CD14-positive monocyte (primary cell): ENCODE measurements around the gene HS3ST4. TPM values are rescaled to one million over a fixed set of nuclear protein-coding genes. Genes with fewer than 3 reads are reported as not detected.

Source experiments
- DNase-seq, 3 donors: peaks; one replicate each; pipeline ENCODE4 v3.0.0-alpha.2; 2011 to 2022
- H2AFZ ChIP-seq: 2 replicates; pipeline ENCODE4 v1.6.0; 2012; ENCODE audit warnings: mild to moderate bottlenecking, low read depth, low read length, inconsistent platforms; ENCODE audit not compliant: insufficient read depth, poor library complexity, severe bottlenecking
- H3K27ac ChIP-seq, 2 donors: 1 replicate in 1 of 2; 2 replicates in 1 of 2; pipeline ENCODE4 v1.5.1; 2012 to 2013; ENCODE audit warnings: low read length in 2 of 2, control low read depth in 1 of 2, inconsistent platforms in 1 of 2, low read depth in 1 of 2, mild to moderate bottlenecking in 1 of 2
- H3K27me3 ChIP-seq, 2 donors: one replicate each; pipeline versions ENCODE4 v1.6.0 to v1.6.1; 2011 to 2013; ENCODE audit warnings: low read length in 2 of 2; ENCODE audit not compliant: control insufficient read depth in 2 of 2, insufficient read depth in 2 of 2
- H3K36me3 ChIP-seq, 2 donors: replicated peaks in 1 of 2; 1 replicate in 1 of 2; 2 replicates in 1 of 2; pipeline versions ENCODE4 v1.5.1 to v1.6.1; 2012 to 2013; ENCODE audit warnings: low read length in 2 of 2, control low read depth in 1 of 2, inconsistent platforms in 1 of 2, mild to moderate bottlenecking in 1 of 2; ENCODE audit not compliant: insufficient read depth in 2 of 2, control insufficient read depth in 1 of 2
- H3K4me1 ChIP-seq, 2 donors: 1 replicate in 1 of 2; 2 replicates in 1 of 2; pipeline versions ENCODE4 v1.5.1 to v1.6.1; 2012 to 2013; ENCODE audit warnings: low read length in 2 of 2, control low read depth in 1 of 2, inconsistent platforms in 1 of 2, mild to moderate bottlenecking in 1 of 2, moderate library complexity in 1 of 2; ENCODE audit not compliant: insufficient read depth in 2 of 2, control insufficient read depth in 1 of 2
- H3K4me2 ChIP-seq: replicated peaks from 2 replicates; pipeline ENCODE3; 2012; ENCODE audit warnings: low read length, moderate library complexity, mild to moderate bottlenecking; ENCODE audit not compliant: poor library complexity, severe bottlenecking; ENCODE audit errors: extremely low read depth
- H3K4me3 ChIP-seq, 3 experiments: fragments of 200-600 bp in 1 of 3; sonication (generic) in 1 of 3; replicated peaks in 1 of 3; 1 replicate in 2 of 3; 2 replicates in 1 of 3; pipeline ENCODE4 v1.5.1; 2011 to 2013; ENCODE audit warnings: low read length in 3 of 3, mild to moderate bottlenecking in 3 of 3, control low read depth in 2 of 3, low read depth in 2 of 3, inconsistent platforms in 1 of 3, moderate library complexity in 1 of 3
- H3K79me2 ChIP-seq: 2 replicates; pipeline ENCODE4 v1.6.0; 2012; ENCODE audit warnings: mild to moderate bottlenecking, control low read depth, inconsistent platforms, low read length, moderate library complexity; ENCODE audit not compliant: insufficient read depth
- H3K9ac ChIP-seq: 2 replicates; pipeline ENCODE4 v1.6.0; 2017; ENCODE audit warnings: low read length, mild to moderate bottlenecking; ENCODE audit not compliant: insufficient read depth, poor library complexity, severe bottlenecking
- H3K9me3 ChIP-seq, 2 donors: replicated peaks in 1 of 2; 1 replicate in 1 of 2; 2 replicates in 1 of 2; pipeline versions ENCODE4 v1.5.1 to v1.6.1; 2012 to 2013; ENCODE audit warnings: low read length in 2 of 2, control low read depth in 1 of 2; ENCODE audit not compliant: control insufficient read depth in 1 of 2, insufficient read depth in 1 of 2
- H4K20me1 ChIP-seq: 2 replicates; pipeline ENCODE4 v1.6.0; 2012; ENCODE audit warnings: mild to moderate bottlenecking, low read length, control low read depth, moderate library complexity; ENCODE audit not compliant: insufficient read depth
- H3K27ac Mint-ChIP-seq, 7 donors: one replicate each; pipeline ENCODE4 v1.8.0; 2020; ENCODE audit warnings: mild to moderate bottlenecking in 7 of 7, mixed read lengths in 7 of 7, moderate library complexity in 6 of 7, inconsistent platforms in 2 of 7
- H3K27me3 Mint-ChIP-seq, 3 donors: one replicate each; pipeline ENCODE4 v1.8.0; 2021 to 2022; ENCODE audit warnings: low read depth in 3 of 3, mild to moderate bottlenecking in 3 of 3, mixed read lengths in 3 of 3, moderate library complexity in 3 of 3, inconsistent platforms in 1 of 3
- H3K36me3 Mint-ChIP-seq, 2 donors: one replicate each; pipeline ENCODE4 v1.8.0; 2020; ENCODE audit warnings: mixed read lengths in 2 of 2, inconsistent platforms in 1 of 2, mild to moderate bottlenecking in 1 of 2
- H3K4me1 Mint-ChIP-seq: one replicate; pipeline ENCODE4 v1.8.0; 2020; ENCODE audit warnings: mild to moderate bottlenecking, mixed read lengths
- H3K4me3 Mint-ChIP-seq, 2 donors: one replicate each; pipeline ENCODE4 v1.8.0; 2020; ENCODE audit warnings: mild to moderate bottlenecking in 2 of 2, mixed read lengths in 2 of 2, moderate library complexity in 1 of 2
- H3K9me3 Mint-ChIP-seq, 7 donors: one replicate each; pipeline ENCODE4 v1.8.0; 2020 to 2022; ENCODE audit warnings: mixed read lengths in 7 of 7, mild to moderate bottlenecking in 6 of 7, moderate library complexity in 6 of 7, inconsistent platforms in 2 of 7
- CTCF ChIP-seq: fragments of 200-600 bp; IDR thresholded peaks from one replicate; pipeline ENCODE4 v1.8.0; 2022; ENCODE audit warnings: antibody characterized with exemption, mild to moderate bottlenecking
- WGBS: methylation state at CpG from one replicate; pipeline ENCODE4 v1.1.5; 2013; ENCODE audit warnings: missing lambda C conversion rate; ENCODE audit not compliant: insufficient coverage; 5-methylcytosine and 5-hydroxymethylcytosine counted together
- intact Hi-C, 2 donors: fragments of 100-400 bp; cut with micrococcal nuclease; formaldehyde crosslinking; loops; one replicate each; pipeline versions ENCODE4 v1.15.0 to v1.15.1; 2023
- polyA plus RNA-seq, 3 donors: library from polyadenylated mRNA; depleted of rRNA in 1 of 3; unstranded in 2 of 3; stranded (reverse) in 1 of 3; fragments of 300-500 nt in 2 of 3; fragments of >200 nt in 1 of 3; fragmentation: Illumina TruSeq in 2 of 3; gene quantifications; 1 replicate in 2 of 3; 2 replicates in 1 of 3; pipeline ENCODE4 v1.2.3, GENCODE V29; 2012 to 2021

The HS3ST4 gene
- polyA plus RNA-seq, 3 donors, result not detected

- Histone ChIP-seq H3K79me2 (no peaks in the 10 kb centered on the region), H3K9ac (no peak overlapping the region), H4K20me1 (no peaks in the 10 kb centered on the region), H3K36me3 (no peaks in the 10 kb centered on the region), H3K4me1 (no peaks in the 10 kb centered on the region), H3K27me3 (no peaks in the 10 kb centered on the region), H3K4me3 (no peak overlapping the region), H3K4me2 (no peak overlapping the region), H3K27ac (no peak overlapping the region), H3K9me3 (peaks cover 0 to 1% of the 10 kb centered on the region in 2 donors), H2AFZ (no peak overlapping the region)
- Mint-ChIP-seq H3K27ac (no peak overlapping the region), H3K9me3 (peaks cover 0 to 8% (median 5%) of the 10 kb centered on the region in 7 donors), H3K36me3 (no peaks in the 10 kb centered on the region), H3K27me3 (no peaks in the 10 kb centered on the region), H3K4me1 (no peaks in the 10 kb centered on the region), H3K4me3 (no peak overlapping the region)
- no peak for DNase-seq
- 43% methylated on average over 1 of the region's 4 CpGs for WGBS
- no peak for TF ChIP-seq CTCF
- intact Hi-C loops, result no loop called here
Measured at GRCh38 chr16:26175944-26176343, 484.2 kb downstream of the HS3ST4 start.

GRCh38 chr16:26177438-26177837 lies 485.7 kb downstream of the HS3ST4 start:
- Histone ChIP-seq H2AFZ (no peak overlapping the region), H3K9me3 (no peaks in the 10 kb centered on the region), H3K27me3 (no peaks in the 10 kb centered on the region), H3K27ac (no peak overlapping the region), H3K79me2 (no peaks in the 10 kb centered on the region), H3K36me3 (no peaks in the 10 kb centered on the region), H4K20me1 (no peaks in the 10 kb centered on the region), H3K4me2 (no peak overlapping the region), H3K4me1 (no peaks in the 10 kb centered on the region), H3K4me3 (no peak overlapping the region), H3K9ac (no peak overlapping the region)
- no peak for TF ChIP-seq CTCF
- no CpG with 5 or more reads among the region's 1 CpG for WGBS
- Mint-ChIP-seq H3K27ac (no peak overlapping the region), H3K36me3 (no peaks in the 10 kb centered on the region), H3K4me1 (no peaks in the 10 kb centered on the region), H3K4me3 (no peak overlapping the region), H3K9me3 (peaks cover 0 to 8% (median 3%) of the 10 kb centered on the region in 7 donors), H3K27me3 (no peaks in the 10 kb centered on the region)
- no peak for DNase-seq
- intact Hi-C loops, result no loop called here
